ENCODE measurements around the gene UCP3.
"Not testable (repeated sequence)": the region's sequence is repeated elsewhere in the genome, so short reads cannot be mapped to it uniquely, and the experiment has no call there.

Gene UCP3

GRCh38 chr11:73997120-73997770, 11.6 kb downstream of the UCP3 start:
- H3K4me2 ChIP-seq (ENCODE audit: low read length) = no peak overlapping the region
- H3K9ac ChIP-seq (ENCODE audit: low read depth, low read length) = no peak overlapping the region
- H3K36me3 ChIP-seq (ENCODE audit: insufficient read depth, low read length) = no peaks in the 10 kb centered on the region
- no peaks in the 10 kb centered on the region for H3K9me3 ChIP-seq (replicated peaks; ENCODE audit: low read length)
- no peak overlapping the region for H3K4me3 ChIP-seq (ENCODE audit: low read length)
- H3K27me3 ChIP-seq (ENCODE audit: control insufficient read depth, insufficient read depth, low read length) = no peaks in the 10 kb centered on the region
- no peaks in the 10 kb centered on the region for H3K4me1 ChIP-seq (ENCODE audit: control insufficient read depth, insufficient read depth, low read length)

GRCh38 chr11:73996161-73996747, 12.6 kb downstream of the UCP3 start:
- no peak overlapping the region for H3K4me3 ChIP-seq (ENCODE audit: low read length)
- no peaks in the 10 kb centered on the region for H3K9me3 ChIP-seq (replicated peaks; ENCODE audit: low read length)
- no peaks in the 10 kb centered on the region for H3K27me3 ChIP-seq (ENCODE audit: control insufficient read depth, insufficient read depth, low read length)
- H3K4me2 ChIP-seq (ENCODE audit: low read length) = no peak overlapping the region
- H3K9ac ChIP-seq (ENCODE audit: low read depth, low read length) = no peak overlapping the region
- H3K36me3 ChIP-seq (ENCODE audit: insufficient read depth, low read length) = no peaks in the 10 kb centered on the region
- H3K4me1 ChIP-seq (ENCODE audit: control insufficient read depth, insufficient read depth, low read length) = no peaks in the 10 kb centered on the region

GRCh38 chr11:73995731-73996130, 13.2 kb downstream of the UCP3 start:
- Histone ChIP-seq H3K27me3 (ENCODE audit: control insufficient read depth, insufficient read depth, low read length) (no peaks in the 10 kb centered on the region), H3K36me3 (ENCODE audit: insufficient read depth, low read length) (no peaks in the 10 kb centered on the region), H3K4me2 (ENCODE audit: low read length) (no peak overlapping the region), H3K9ac (ENCODE audit: low read depth, low read length) (no peak overlapping the region), H3K4me1 (ENCODE audit: control insufficient read depth, insufficient read depth, low read length) (no peaks in the 10 kb centered on the region), H3K9me3 (replicated peaks; ENCODE audit: low read length) (no peaks in the 10 kb centered on the region), H3K4me3 (ENCODE audit: low read length) (no peak overlapping the region)

GRCh38 chr11:73995247-73995646, 13.6 kb downstream of the UCP3 start:
- Histone ChIP-seq H3K36me3 (ENCODE audit: insufficient read depth, low read length) (no peaks in the 10 kb centered on the region), H3K9me3 (replicated peaks; ENCODE audit: low read length) (no peaks in the 10 kb centered on the region), H3K9ac (ENCODE audit: low read depth, low read length) (no peak overlapping the region), H3K4me2 (ENCODE audit: low read length) (no peak overlapping the region), H3K4me1 (ENCODE audit: control insufficient read depth, insufficient read depth, low read length) (no peaks in the 10 kb centered on the region), H3K27me3 (ENCODE audit: control insufficient read depth, insufficient read depth, low read length) (no peaks in the 10 kb centered on the region), H3K4me3 (ENCODE audit: low read length) (no peak overlapping the region)

GRCh38 chr11:73991471-73992006, 17.3 kb downstream of the UCP3 start:
- Histone ChIP-seq H3K9ac (ENCODE audit: low read depth, low read length) (no peak overlapping the region), H3K4me1 (ENCODE audit: control insufficient read depth, insufficient read depth, low read length) (no peaks in the 10 kb centered on the region), H3K4me2 (ENCODE audit: low read length) (no peak overlapping the region), H3K27me3 (ENCODE audit: control insufficient read depth, insufficient read depth, low read length) (no peaks in the 10 kb centered on the region), H3K36me3 (ENCODE audit: insufficient read depth, low read length) (no peaks in the 10 kb centered on the region), H3K4me3 (ENCODE audit: low read length) (no peak overlapping the region), H3K9me3 (replicated peaks; ENCODE audit: low read length) (no peaks in the 10 kb centered on the region)

- Histone ChIP-seq H3K9me3 (replicated peaks; ENCODE audit: low read length) (no peaks in the 10 kb centered on the region), H3K9ac (ENCODE audit: low read depth, low read length) (no peak overlapping the region), H3K4me3 (ENCODE audit: low read length) (no peak overlapping the region), H3K4me2 (ENCODE audit: low read length) (no peak overlapping the region), H3K4me1 (ENCODE audit: control insufficient read depth, insufficient read depth, low read length) (no peaks in the 10 kb centered on the region), H3K27me3 (ENCODE audit: control insufficient read depth, insufficient read depth, low read length) (no peaks in the 10 kb centered on the region), H3K36me3 (ENCODE audit: insufficient read depth, low read length) (no peaks in the 10 kb centered on the region)
These were observed 18.2 kb downstream of the UCP3 start for GRCh38 chr11:73990730-73991129.

GRCh38 chr11:73989156-73989555, 19.7 kb downstream of the UCP3 start:
- Histone ChIP-seq H3K9ac (ENCODE audit: low read depth, low read length) (no peak overlapping the region), H3K4me2 (ENCODE audit: low read length) (no peak overlapping the region), H3K4me1 (ENCODE audit: control insufficient read depth, insufficient read depth, low read length) (no peaks in the 10 kb centered on the region), H3K4me3 (ENCODE audit: low read length) (no peak overlapping the region), H3K27me3 (ENCODE audit: control insufficient read depth, insufficient read depth, low read length) (no peaks in the 10 kb centered on the region), H3K9me3 (replicated peaks; ENCODE audit: low read length) (no peaks in the 10 kb centered on the region), H3K36me3 (ENCODE audit: insufficient read depth, low read length) (no peaks in the 10 kb centered on the region)

GRCh38 chr11:73988227-73988626, 20.7 kb downstream of the UCP3 start:
- Histone ChIP-seq H3K4me2 (ENCODE audit: low read length) (no peak overlapping the region), H3K4me3 (ENCODE audit: low read length) (no peak overlapping the region), H3K27me3 (ENCODE audit: control insufficient read depth, insufficient read depth, low read length) (no peaks in the 10 kb centered on the region), H3K4me1 (ENCODE audit: control insufficient read depth, insufficient read depth, low read length) (peaks cover 7% of the 10 kb centered on the region), H3K9ac (ENCODE audit: low read depth, low read length) (no peak overlapping the region), H3K9me3 (replicated peaks; ENCODE audit: low read length) (no peaks in the 10 kb centered on the region), H3K36me3 (ENCODE audit: insufficient read depth, low read length) (no peaks in the 10 kb centered on the region)

- not testable (repeated sequence) for H3K9me3 ChIP-seq (replicated peaks; ENCODE audit: low read length); H3K4me2 ChIP-seq (ENCODE audit: low read length); H3K4me3 ChIP-seq (ENCODE audit: low read length); H3K9ac ChIP-seq (ENCODE audit: low read depth, low read length); H3K27me3 ChIP-seq (ENCODE audit: control insufficient read depth, insufficient read depth, low read length); H3K36me3 ChIP-seq (ENCODE audit: insufficient read depth, low read length)
- peaks cover 13% of the 10 kb centered on the region for H3K4me1 ChIP-seq (ENCODE audit: control insufficient read depth, insufficient read depth, low read length)
These were observed 23.2 kb downstream of the UCP3 start for GRCh38 chr11:73985661-73986060.

GRCh38 chr11:73983741-73984538, 24.9 kb downstream of the UCP3 start:
- Histone ChIP-seq H3K27me3 (ENCODE audit: control insufficient read depth, insufficient read depth, low read length) (no peaks in the 10 kb centered on the region), H3K9me3 (replicated peaks; ENCODE audit: low read length) (no peaks in the 10 kb centered on the region), H3K4me2 (ENCODE audit: low read length) (peak overlapping the region; percentile 100), H3K36me3 (ENCODE audit: insufficient read depth, low read length) (no peaks in the 10 kb centered on the region), H3K9ac (ENCODE audit: low read depth, low read length) (peak overlapping the region; percentile 79), H3K4me3 (ENCODE audit: low read length) (peak overlapping the region; percentile 85), H3K4me1 (ENCODE audit: control insufficient read depth, insufficient read depth, low read length) (peaks cover 13% of the 10 kb centered on the region)

- Histone ChIP-seq H3K9ac (ENCODE audit: low read depth, low read length) (peak overlapping the region; percentile 79), H3K4me1 (ENCODE audit: control insufficient read depth, insufficient read depth, low read length) (peaks cover 13% of the 10 kb centered on the region), H3K4me2 (ENCODE audit: low read length) (peak overlapping the region; percentile 100), H3K36me3 (ENCODE audit: insufficient read depth, low read length) (no peaks in the 10 kb centered on the region), H3K27me3 (ENCODE audit: control insufficient read depth, insufficient read depth, low read length) (no peaks in the 10 kb centered on the region), H3K9me3 (replicated peaks; ENCODE audit: low read length) (no peaks in the 10 kb centered on the region), H3K4me3 (ENCODE audit: low read length) (peak overlapping the region; percentile 85)
These were observed 25.7 kb downstream of the UCP3 start for GRCh38 chr11:73982990-73983740.
